GM21619 (cell line): ENCODE data around the gene MYO1E.

Experiments
- ATAC-seq: cut with Tn5 transposase; IDR thresholded peaks from one replicate; pipeline ENCODE4 v1.9.1; 2021; ENCODE audit not compliant: unreplicated experiment

The MYO1E gene

GRCh38 chr15:59203657-59204056 is 169.0 kb downstream of the MYO1E start:
- ATAC-seq = no peak

- ATAC-seq = no peak
Measured at GRCh38 chr15:59203008-59203407, 169.7 kb downstream of the MYO1E start.

GRCh38 chr15:59200560-59200959 is 172.1 kb downstream of the MYO1E start:
- ATAC-seq = no peak

DNA sequence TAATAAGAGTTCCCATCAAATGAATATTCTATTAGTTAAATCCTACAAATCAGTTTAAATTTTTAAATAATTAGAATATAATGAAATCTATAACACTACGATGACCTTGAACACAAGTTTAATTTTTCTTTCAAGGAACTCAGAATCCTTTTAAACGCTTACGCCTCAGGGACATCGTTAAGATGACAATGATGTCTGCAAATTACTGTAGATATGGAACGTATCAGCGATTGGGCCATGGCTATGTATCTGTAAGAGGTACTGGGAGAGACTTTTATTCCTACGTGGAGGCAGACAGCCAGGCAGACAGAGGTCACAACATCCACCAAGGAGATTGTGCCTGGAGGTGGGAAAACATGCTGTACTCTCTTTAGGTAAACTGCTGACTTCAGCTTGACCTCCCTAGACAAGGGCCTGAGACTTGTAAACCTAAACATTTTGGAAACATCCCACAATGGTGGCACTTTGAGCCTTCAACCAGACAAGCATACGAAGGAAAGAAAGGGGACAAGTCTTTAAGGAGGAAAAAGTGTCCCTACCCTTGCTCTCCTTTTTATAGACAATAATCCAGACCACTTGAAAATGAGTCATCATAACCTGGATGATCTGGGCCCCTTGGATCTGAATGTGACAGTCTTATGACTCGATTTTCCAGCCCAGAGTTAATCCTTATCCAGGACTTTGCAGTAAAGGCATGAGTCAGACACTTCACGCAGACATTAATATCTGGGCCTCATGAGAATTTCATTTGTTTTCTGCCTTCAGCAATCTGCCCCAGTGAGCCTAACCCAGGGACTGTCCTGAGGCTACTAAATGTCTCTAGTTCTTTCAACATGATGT is 172.8 kb downstream of the MYO1E start:
- ATAC-seq = no peak

DNA sequence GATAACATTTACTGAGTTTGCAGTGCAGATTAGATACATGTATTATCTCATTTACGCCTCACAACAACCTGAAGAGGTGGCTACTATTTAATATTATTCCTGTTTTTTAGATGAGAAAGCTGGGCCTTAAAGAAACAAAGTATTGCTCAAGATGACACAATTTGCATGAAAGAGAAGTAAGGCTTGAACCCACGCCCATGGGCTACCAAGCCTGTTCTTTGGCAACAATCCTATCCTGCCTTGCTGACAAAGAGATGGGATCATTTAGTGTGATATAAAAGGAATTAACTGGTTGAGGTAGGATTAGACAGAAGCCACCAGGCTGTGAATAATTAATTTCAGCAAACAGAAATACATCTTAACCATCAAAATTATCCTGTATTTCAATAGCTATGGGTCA is 175.2 kb downstream of the MYO1E start:
- ATAC-seq = no peak

GRCh38 chr15:59196416-59196815 is 176.3 kb downstream of the MYO1E start:
- no peak for ATAC-seq

DNA sequence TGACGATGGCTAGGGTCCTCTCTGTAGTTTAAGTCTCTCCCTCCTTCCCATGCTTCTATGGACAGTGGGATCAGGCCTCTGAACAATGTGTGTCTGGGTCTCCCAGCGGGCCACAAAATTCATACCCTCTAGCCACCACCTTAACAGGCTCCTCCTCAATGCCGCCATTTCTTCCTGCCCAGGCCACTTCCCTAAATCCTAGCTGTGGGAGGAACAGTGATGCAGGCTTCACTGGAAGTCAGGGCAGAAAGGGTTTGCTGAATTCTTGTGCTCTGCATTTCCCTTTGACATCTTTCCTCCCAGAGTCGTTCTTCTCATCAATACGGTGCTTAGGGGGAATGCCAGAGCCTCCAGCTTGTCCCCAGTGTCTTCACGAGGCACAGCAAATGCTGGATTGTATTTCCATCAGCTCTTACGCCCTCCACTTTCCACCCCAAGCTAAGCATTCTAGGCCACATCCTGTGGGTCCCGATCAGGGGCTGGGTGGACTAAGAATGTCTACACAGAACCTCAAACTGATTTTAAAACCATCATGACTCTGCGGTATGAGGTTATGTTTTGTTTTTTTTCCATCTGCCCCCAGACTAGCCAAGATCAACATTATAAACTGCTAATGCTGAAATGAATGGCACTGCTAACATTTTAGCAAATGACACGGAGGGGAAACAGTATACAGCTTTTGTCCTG is 177.9 kb downstream of the MYO1E start:
- no peak for ATAC-seq

DNA sequence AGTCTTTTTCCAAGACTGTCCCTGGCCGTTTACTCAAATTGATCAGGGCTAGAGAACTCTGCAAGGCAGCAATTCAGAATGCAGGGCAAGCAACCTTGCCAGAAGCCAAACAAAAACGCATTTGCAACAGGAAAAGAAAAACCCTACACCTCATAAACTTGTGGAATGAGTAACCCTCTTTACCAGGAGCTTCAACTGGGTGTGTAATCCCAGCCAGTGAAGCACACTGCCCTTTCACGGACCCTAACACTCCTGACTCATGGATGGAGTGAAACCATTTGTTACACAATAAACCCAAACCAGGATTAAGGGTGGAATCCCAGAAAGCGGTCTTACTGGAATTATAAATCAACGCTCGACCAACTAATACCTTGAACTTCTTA is 180.8 kb downstream of the MYO1E start:
- ATAC-seq = no peak

- ATAC-seq = no peak
Measured at GRCh38 chr15:59190291-59190690, 182.4 kb downstream of the MYO1E start.

DNA sequence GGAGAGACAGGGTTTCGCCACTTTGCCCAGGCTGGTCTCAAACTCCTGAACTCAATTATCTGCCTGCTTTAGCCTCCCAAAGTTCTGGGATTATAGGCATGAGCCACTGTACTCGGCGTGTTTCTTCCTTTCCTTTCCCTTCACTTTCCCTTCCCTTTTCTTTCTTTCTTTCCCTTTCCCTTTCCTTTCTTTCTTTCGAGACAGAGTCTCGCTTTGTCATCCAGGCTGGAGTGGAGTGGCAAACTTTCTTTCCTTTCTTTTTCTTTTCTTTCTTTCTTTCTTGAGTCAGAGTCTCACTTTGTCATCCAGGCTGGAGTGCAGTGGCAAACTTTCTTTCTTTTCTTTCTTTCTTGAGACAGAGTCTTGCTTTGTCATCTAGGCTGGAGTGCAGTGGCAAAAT is 183.4 kb downstream of the MYO1E start:
- no peak for ATAC-seq

DNA sequence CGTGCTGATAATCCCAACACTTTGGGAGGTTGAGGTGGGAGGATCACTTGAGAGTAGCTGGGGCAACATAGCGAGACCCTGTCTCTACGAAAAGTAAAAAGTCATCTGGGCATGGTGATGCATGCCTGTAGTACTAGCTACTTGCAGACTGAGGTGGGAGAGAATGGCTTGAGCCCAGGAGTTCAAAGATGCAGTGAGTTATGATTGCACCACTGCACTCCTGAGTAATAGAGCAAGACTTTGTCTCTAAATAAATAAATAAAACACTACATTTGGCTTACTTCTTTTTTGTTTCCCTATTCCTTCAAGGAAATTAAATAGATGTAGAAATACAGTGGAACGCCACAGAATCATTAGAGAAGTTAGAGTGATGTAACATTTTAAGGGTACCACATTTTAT is 186.2 kb downstream of the MYO1E start:
- no peak for ATAC-seq

DNA sequence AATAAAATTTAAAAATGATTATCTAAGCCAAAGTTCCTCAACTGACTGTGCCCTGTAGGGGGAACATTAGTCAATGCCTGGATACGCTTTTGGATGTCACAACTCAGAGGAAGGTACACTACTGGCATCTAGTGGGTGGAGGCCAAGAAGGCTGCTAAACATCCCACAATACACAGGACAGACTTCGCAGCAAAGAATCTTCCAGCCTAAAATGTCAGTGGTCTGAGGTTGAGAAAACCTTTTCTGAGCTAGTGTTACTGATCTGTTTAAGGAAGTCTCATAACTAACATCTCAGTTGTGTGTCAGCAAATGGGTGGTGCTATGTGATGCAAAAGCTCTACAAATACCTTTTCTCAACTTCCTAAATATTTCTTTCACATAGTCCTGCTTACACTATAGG is 186.9 kb downstream of the MYO1E start:
- no peak for ATAC-seq

- ATAC-seq = no peak
Measured at GRCh38 chr15:59180945-59181600, 191.6 kb downstream of the MYO1E start.

DNA sequence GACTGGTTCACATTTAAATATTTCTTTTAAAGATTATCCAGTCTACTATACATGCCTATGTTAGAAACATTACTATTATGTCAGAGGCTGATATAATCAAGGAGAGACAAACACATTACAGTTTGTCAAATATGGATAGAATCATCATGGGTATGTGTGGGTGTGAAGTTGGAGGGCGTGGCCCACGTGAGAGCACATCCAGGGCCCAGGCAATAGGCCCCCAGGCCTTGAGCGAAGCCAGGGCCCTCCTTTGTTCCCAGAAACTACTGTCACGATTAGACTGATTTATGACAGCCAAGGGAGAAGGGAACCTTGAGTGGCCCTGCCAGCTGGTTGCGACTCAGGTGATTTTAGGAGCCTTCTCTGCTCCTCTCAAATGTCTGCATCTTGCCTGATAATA is 193.0 kb downstream of the MYO1E start:
- ATAC-seq = no peak

DNA sequence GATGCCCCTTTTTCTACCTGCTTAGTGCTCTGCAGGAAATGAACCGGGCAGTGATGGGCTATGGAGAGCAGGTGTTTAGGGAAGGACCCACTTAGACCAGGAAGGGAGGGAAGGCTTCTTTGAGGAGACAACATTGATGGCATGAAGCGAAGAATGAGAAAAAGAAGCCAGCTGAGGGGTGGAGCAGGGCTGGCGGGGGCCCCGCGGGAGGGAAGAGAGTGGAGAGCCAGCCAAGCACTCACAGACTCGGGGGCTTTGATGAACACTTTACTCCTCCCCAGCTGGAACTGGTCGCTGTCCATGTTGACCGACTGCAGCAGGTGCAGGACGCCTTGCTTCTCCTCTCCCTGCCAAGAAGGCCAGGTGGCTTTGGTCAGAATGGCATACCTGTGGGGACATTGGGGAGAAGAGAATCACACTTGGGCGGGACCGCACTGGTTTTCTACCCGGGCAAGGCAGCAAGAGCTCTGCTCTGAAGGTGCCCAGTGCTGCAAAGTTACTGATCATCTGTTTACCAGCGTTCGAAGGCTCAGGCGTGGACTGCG is 194.4 kb downstream of the MYO1E start:
- no peak for ATAC-seq

- no peak for ATAC-seq
Measured at GRCh38 chr15:59177317-59177660, 195.4 kb downstream of the MYO1E start.

DNA sequence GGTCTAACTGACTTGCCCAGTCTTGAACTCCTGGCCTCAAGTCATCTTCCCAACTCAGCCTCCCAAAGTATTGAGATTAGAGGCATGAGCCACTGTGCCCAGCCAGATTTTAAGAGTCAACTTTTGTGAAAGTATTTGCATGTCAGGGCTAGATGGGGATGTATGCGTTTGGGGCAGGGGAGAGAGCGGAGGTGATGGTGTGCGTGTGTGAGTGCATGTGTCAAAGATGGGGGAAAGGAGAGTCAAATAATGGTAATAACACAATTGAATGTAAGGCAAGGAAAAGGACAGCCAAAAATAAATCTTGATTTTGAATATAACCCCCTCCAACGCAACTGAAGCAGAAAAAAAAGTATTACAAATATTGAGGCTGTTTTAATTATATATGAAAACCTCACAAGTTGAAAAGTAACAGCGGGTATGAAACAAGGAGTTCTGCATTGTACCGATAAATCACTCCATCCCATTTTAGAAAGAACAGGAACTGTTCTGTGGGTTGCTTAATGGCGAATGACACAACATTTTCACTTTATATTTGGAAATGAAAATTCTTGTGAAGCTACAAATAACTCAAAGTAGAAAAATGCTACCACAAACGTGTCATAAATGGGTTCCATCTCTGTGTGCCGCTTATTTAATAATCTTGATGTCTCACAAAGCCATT is 195.9 kb downstream of the MYO1E start:
- no peak for ATAC-seq

DNA sequence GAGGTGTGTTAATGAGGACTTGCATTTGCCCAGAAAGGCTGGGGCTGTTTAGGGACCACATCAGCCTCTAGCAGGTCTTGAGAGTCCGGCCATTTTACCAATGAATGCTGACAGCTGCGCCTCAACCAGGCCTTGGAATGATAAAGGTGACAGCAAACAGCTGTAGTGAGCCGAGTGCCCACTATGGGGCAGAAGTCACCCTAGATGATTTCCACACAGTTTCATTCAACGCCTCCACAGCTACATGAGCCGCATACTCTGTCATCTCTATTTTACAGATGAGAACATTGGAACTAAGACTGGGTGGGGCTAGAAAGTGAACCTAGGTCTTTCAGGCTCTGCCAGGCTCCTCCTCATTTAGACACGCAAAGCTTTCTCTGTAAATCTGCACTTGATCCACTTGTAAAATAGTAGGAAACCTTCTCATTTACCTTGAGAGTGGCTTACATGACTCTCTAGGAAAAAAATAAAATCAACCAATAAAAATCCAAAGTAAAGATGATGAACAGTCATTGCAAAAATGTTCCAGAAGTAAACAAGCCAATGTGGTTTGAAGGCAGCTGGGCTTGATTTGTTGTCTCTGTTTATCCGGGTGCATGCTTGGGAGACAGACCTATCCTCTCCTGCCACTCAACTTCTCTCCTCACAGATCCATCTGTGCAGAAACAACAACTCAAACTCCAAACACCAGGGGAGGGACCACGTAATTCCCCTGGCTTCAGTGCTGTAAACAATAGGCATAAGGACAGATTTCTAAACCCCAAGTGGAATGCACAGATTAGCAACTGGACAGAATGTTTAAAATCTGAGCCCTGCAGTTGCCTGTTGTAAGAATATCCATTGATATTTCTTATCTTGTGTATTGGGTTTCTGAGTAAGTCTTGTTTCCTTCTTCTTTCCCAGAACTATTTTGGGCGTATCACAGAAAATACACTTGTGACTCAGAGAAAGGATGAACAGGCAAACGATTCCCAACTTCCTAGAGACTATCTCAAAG is 197.5 kb downstream of the MYO1E start:
- peak; percentile 83 for ATAC-seq

DNA sequence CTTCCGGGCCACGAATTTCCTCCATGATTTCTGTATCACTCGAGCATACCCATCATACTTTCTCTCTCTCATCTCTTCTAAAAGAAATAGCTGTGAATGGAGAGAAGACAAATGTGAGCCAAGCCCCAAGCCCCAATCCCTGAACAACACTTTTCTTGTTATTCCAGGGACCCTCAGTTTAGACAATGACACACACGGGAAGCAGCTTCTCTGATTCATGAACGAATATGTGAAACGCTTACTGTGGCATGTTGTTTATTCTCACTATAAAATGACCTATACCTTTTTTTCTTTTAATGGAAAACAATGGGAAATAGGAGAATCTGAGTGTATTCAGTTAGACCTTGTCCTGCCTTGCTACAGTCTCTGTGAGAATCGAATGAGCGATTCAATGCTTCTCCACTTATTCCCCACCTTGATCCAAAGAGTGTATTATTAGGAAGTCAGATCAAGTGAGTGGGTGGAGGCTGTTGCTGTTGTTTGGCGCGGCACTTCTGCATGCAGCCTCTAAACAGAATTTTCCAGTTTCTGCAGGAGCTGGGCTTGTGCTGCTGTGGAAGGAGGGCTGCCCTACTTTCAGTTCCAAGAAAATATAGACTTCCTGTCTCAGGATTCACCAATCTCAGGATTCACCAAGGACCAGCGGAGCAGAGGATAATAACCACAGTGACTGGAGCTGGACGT is 198.4 kb downstream of the MYO1E start:
- ATAC-seq = no peak

- no peak for ATAC-seq
Measured at GRCh38 chr15:59173194-59173593, 199.5 kb downstream of the MYO1E start.
